HUES48 (cell line): Measurements from ENCODE around the gene FOXC1.
A peak's percentile ranks its signal among the peaks of the same experiment; 100 is the strongest.

Source experiments
- H3K27ac ChIP-seq: one replicate; pipeline ENCODE4 v1.7.0; 2013; ENCODE audit warnings: low read depth, low read length, inconsistent platforms
- H3K27me3 ChIP-seq: 2 replicates; pipeline ENCODE4 v1.6.1; 2013; ENCODE audit warnings: mild to moderate bottlenecking, low read length; ENCODE audit not compliant: control insufficient read depth, insufficient read depth
- H3K36me3 ChIP-seq: 2 replicates; pipeline ENCODE4 v1.6.1; 2013; ENCODE audit warnings: low read length; ENCODE audit not compliant: control insufficient read depth, insufficient read depth
- H3K4me1 ChIP-seq: 2 replicates; pipeline ENCODE4 v1.6.1; 2013; ENCODE audit warnings: mild to moderate bottlenecking, low read length; ENCODE audit not compliant: control insufficient read depth, insufficient read depth
- H3K4me3 ChIP-seq: 2 replicates; pipeline ENCODE4 v1.5.1; 2013; ENCODE audit warnings: mild to moderate bottlenecking, low read depth, low read length
- H3K9ac ChIP-seq: 2 replicates; pipeline ENCODE4 v1.6.1; 2013; ENCODE audit warnings: mild to moderate bottlenecking, low read depth, low read length, moderate library complexity
- H3K9me3 ChIP-seq: 2 replicates; pipeline ENCODE4 v1.6.1; 2013; ENCODE audit warnings: low read length; ENCODE audit not compliant: control insufficient read depth, insufficient read depth

FOXC1 gene

DNA sequence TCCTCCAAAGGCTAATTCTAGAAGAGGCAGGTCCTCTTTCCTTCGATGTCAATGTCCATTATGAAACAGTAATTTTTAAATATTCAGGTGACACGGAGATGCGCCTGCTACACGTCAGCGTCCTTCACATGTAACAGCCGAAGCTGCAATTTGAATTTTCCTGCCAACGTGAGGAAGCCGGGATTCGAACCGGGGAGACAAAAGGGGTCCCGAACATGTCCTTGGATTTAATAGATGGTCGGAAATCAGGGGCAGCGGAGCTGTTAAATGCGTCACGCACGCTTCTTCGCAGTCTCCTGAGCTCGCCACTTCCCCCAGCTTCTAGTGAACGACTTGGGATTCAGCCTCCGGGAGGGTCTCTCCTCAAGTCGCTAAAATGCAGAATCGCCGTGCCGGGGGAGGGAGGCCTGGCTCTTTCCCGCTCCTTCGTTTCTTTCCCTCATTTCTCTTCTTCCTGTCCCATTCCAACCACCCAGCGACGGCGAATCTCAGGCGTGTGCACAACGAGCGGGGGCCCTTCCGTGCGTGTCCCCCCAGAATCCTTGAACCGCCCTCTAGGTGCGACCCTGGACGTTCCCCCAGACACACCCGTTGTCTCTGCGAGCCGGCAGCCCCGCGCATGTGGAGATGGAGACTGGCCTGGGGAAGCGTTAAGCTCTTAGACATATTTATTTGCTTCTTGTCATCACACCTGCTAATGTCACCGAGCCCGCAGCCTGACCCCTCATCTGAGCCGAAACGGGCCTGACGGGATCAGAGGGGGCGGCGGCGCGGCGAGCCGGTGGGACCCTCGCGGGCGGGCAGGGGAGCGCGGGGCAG, 1.3 kb upstream of the FOXC1 start:
- Histone ChIP-seq H3K4me3 (peak overlapping the region; percentile 56; the same call in 1 of the 2 replicates), H3K36me3 (no peaks in the 10 kb centered on the region), H3K27me3 (peaks cover 98% of the 10 kb centered on the region), H3K9me3 (no peaks in the 10 kb centered on the region), H3K4me1 (peaks cover 35% of the 10 kb centered on the region), H3K27ac (no peak overlapping the region), H3K9ac (no peak overlapping the region)

DNA sequence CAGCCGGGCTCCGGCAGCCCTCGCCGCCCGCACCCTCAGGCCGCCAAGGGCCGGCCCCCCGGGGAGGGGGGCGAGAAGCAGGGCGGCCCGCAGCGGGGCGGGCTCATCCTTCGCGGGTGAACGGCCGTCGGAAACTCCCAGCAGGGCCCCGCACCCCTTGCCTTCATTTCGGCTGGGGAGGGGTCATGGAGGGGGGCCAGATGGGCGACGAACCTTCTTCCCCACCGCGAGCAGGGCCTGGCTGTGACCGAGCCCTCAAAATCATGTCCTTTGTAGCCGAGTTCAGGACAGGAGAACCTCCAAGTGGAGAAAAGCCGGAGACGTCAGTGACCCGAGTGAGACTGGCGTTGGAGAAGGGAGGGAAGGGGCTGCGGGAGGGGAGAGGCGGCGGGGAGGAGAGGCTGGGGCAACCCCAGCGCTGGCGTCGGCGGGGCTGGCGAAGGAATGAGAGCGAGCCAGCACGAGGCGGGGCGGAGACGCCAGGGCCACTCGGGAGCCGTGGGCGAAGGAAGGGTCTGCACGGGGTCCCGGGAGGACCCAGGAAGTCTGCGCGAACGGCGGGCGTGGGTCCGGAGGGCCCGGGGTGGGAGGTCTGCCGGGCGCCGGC, 571 bp upstream of the FOXC1 start:
- H3K9ac ChIP-seq, result no peak overlapping the region
- H3K4me1 ChIP-seq, result peaks cover 35% of the 10 kb centered on the region
- peak overlapping the region; percentile 50; the same call in 1 of the 2 replicates for H3K4me3 ChIP-seq
- peaks cover 98% of the 10 kb centered on the region for H3K27me3 ChIP-seq
- no peaks in the 10 kb centered on the region for H3K36me3 ChIP-seq
- no peak overlapping the region for H3K27ac ChIP-seq
- H3K9me3 ChIP-seq, result no peaks in the 10 kb centered on the region

DNA sequence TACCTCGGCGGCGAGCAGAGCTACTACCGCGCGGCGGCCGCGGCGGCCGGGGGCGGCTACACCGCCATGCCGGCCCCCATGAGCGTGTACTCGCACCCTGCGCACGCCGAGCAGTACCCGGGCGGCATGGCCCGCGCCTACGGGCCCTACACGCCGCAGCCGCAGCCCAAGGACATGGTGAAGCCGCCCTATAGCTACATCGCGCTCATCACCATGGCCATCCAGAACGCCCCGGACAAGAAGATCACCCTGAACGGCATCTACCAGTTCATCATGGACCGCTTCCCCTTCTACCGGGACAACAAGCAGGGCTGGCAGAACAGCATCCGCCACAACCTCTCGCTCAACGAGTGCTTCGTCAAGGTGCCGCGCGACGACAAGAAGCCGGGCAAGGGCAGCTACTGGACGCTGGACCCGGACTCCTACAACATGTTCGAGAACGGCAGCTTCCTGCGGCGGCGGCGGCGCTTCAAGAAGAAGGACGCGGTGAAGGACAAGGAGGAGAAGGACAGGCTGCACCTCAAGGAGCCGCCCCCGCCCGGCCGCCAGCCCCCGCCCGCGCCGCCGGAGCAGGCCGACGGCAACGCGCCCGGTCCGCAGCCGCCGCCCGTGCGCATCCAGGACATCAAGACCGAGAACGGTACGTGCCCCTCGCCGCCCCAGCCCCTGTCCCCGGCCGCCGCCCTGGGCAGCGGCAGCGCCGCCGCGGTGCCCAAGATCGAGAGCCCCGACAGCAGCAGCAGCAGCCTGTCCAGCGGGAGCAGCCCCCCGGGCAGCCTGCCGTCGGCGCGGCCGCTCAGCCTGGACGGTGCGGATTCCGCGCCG, 994 bp downstream of the FOXC1 start:
- peaks cover 31% of the 10 kb centered on the region for H3K4me1 ChIP-seq
- peaks cover 98% of the 10 kb centered on the region for H3K27me3 ChIP-seq
- H3K36me3 ChIP-seq, result no peaks in the 10 kb centered on the region
- H3K9me3 ChIP-seq, result no peaks in the 10 kb centered on the region
- H3K27ac ChIP-seq, result no peak overlapping the region
- no peak overlapping the region for H3K9ac ChIP-seq
- H3K4me3 ChIP-seq, result peak overlapping the region; percentile 32

DNA sequence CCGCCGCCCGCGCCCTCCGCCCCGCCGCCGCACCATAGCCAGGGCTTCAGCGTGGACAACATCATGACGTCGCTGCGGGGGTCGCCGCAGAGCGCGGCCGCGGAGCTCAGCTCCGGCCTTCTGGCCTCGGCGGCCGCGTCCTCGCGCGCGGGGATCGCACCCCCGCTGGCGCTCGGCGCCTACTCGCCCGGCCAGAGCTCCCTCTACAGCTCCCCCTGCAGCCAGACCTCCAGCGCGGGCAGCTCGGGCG, 1.5 kb downstream of the FOXC1 start:
- Histone ChIP-seq H3K4me3 (no peak overlapping the region), H3K27me3 (peaks cover 98% of the 10 kb centered on the region), H3K36me3 (no peaks in the 10 kb centered on the region), H3K4me1 (peaks cover 25% of the 10 kb centered on the region), H3K27ac (no peak overlapping the region), H3K9ac (no peak overlapping the region), H3K9me3 (no peaks in the 10 kb centered on the region)

DNA sequence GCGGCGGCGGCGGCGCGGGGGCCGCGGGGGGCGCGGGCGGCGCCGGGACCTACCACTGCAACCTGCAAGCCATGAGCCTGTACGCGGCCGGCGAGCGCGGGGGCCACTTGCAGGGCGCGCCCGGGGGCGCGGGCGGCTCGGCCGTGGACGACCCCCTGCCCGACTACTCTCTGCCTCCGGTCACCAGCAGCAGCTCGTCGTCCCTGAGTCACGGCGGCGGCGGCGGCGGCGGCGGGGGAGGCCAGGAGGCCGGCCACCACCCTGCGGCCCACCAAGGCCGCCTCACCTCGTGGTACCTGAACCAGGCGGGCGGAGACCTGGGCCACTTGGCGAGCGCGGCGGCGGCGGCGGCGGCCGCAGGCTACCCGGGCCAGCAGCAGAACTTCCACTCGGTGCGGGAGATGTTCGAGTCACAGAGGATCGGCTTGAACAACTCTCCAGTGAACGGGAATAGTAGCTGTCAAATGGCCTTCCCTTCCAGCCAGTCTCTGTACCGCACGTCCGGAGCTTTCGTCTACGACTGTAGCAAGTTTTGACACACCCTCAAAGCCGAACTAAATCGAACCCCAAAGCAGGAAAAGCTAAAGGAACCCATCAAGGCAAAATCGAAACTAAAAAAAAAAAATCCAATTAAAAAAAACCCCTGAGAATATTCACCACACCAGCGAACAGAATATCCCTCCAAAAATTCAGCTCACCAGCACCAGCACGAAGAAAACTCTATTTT, 2.0 kb downstream of the FOXC1 start:
- Histone ChIP-seq H3K27me3 (peaks cover 98% of the 10 kb centered on the region), H3K9me3 (no peaks in the 10 kb centered on the region), H3K4me3 (peak overlapping the region; percentile 8; the same call in 1 of the 2 replicates), H3K36me3 (no peaks in the 10 kb centered on the region), H3K27ac (no peak overlapping the region), H3K9ac (no peak overlapping the region), H3K4me1 (peaks cover 21% of the 10 kb centered on the region)

DNA sequence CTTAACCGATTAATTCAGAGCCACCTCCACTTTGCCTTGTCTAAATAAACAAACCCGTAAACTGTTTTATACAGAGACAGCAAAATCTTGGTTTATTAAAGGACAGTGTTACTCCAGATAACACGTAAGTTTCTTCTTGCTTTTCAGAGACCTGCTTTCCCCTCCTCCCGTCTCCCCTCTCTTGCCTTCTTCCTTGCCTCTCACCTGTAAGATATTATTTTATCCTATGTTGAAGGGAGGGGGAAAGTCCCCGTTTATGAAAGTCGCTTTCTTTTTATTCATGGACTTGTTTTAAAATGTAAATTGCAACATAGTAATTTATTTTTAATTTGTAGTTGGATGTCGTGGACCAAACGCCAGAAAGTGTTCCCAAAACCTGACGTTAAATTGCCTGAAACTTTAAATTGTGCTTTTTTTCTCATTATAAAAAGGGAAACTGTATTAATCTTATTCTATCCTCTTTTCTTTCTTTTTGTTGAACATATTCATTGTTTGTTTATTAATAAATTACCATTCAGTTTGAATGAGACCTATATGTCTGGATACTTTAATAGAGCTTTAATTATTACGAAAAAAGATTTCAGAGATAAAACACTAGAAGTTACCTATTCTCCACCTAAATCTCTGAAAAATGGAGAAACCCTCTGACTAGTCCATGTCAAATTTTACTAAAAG, 2.7 kb downstream of the FOXC1 start:
- Histone ChIP-seq H3K27me3 (peaks cover 98% of the 10 kb centered on the region), H3K4me3 (0 out of 2 replicates have a peak overlapping the region, but pooled peaks have one; percentile 8), H3K36me3 (no peaks in the 10 kb centered on the region), H3K9me3 (no peaks in the 10 kb centered on the region), H3K9ac (no peak overlapping the region), H3K27ac (no peak overlapping the region), H3K4me1 (peaks cover 14% of the 10 kb centered on the region)

DNA sequence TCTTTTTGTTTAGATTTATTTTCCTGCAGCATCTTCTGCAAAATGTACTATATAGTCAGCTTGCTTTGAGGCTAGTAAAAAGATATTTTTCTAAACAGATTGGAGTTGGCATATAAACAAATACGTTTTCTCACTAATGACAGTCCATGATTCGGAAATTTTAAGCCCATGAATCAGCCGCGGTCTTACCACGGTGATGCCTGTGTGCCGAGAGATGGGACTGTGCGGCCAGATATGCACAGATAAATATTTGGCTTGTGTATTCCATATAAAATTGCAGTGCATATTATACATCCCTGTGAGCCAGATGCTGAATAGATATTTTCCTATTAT, 3.2 kb downstream of the FOXC1 start:
- Histone ChIP-seq H3K9me3 (no peaks in the 10 kb centered on the region), H3K36me3 (no peaks in the 10 kb centered on the region), H3K4me3 (no peak overlapping the region), H3K9ac (no peak overlapping the region), H3K27me3 (peaks cover 98% of the 10 kb centered on the region), H3K27ac (no peak overlapping the region), H3K4me1 (peaks cover 9% of the 10 kb centered on the region)

DNA sequence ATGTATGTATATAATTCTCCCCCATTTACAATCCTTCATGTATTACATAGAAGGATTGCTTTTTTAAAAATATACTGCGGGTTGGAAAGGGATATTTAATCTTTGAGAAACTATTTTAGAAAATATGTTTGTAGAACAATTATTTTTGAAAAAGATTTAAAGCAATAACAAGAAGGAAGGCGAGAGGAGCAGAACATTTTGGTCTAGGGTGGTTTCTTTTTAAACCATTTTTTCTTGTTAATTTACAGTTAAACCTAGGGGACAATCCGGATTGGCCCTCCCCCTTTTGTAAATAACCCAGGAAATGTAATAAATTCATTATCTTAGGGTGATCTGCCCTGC, 3.6 kb downstream of the FOXC1 start:
- H3K9ac ChIP-seq, result no peak overlapping the region
- no peak overlapping the region for H3K4me3 ChIP-seq
- H3K27me3 ChIP-seq, result peaks cover 98% of the 10 kb centered on the region
- H3K4me1 ChIP-seq, result 0 out of 2 replicates have a peak, but pooled peaks cover 6% of the 10 kb centered on the region
- H3K36me3 ChIP-seq, result no peaks in the 10 kb centered on the region
- no peaks in the 10 kb centered on the region for H3K9me3 ChIP-seq
- no peak overlapping the region for H3K27ac ChIP-seq

DNA sequence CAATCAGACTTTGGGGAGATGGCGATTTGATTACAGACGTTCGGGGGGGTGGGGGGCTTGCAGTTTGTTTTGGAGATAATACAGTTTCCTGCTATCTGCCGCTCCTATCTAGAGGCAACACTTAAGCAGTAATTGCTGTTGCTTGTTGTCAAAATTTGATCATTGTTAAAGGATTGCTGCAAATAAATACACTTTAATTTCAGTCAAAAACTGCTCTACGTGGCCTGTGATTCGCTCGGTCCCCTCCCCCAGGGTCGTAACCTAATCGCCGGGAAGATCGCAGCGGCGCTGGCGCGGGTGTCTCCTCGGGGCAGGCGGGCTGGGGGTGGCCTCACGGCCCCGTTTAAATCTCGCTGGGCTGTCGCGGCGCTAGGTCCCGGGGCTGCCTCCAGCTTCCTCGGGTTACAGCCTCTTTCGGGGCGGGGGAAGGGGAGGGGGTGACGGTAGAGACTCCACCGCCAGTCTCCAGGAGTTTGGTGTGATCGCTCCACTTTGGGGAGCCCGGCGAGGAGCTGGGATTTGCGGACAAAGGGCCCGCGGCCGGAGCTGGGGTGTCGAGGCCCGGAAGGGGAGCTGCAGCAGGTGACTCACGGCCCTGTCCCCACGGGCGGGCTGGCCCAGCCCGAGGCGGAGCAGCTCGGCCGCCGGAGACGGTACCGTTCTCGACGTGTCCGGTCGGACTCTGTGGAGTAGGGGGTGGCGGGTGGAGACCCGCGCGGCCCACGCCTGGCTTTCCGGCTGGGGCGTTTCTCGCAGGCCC, 4.2 kb downstream of the FOXC1 start:
- Histone ChIP-seq H3K4me1 (0 out of 2 replicates have a peak, but pooled peaks cover 3% of the 10 kb centered on the region), H3K36me3 (no peaks in the 10 kb centered on the region), H3K27ac (no peak overlapping the region), H3K9me3 (no peaks in the 10 kb centered on the region), H3K27me3 (peaks cover 98% of the 10 kb centered on the region), H3K9ac (no peak overlapping the region), H3K4me3 (peak overlapping the region; percentile 38; the same call in 1 of the 2 replicates)
